Ureter (tissue), 1 donor: Measurements from ENCODE around the gene DNM3. TPM values are rescaled to one million over a fixed set of nuclear protein-coding genes. Genes with fewer than 3 reads are reported as not detected.
"Not testable (repeated sequence)": the region's sequence is repeated elsewhere in the genome, so short reads cannot be mapped to it uniquely, and the experiment has no call there.

Experiments used
- DNase-seq: peaks from one replicate; pipeline ENCODE4 v3.0.0-alpha.2; 2020; ENCODE audit warnings: low spot score
- total RNA-seq: library from RNA; stranded (reverse); gene quantifications from one replicate; pipeline ENCODE4 v1.2.4, GENCODE V29; 2023
- donor health status: DM: yes; HTN: yes; CAD: no.

The DNM3 gene
- total RNA-seq, 1 donor from 2014 or later = 7.9 TPM

- DNase-seq = no peak
These were observed 516.6 kb downstream of the DNM3 start for GRCh38 chr1:172357753-172358385.

- DNase-seq = no peak
These were observed 518.2 kb downstream of the DNM3 start for GRCh38 chr1:172359491-172359999.

- no peak for DNase-seq
These were observed 519.2 kb downstream of the DNM3 start for GRCh38 chr1:172360511-172360910.

GRCh38 chr1:172360985-172361384, 519.7 kb downstream of the DNM3 start:
- no peak for DNase-seq

GRCh38 chr1:172363852-172364251, 522.6 kb downstream of the DNM3 start:
- DNase-seq = no peak

- not testable (repeated sequence) for DNase-seq
These were observed 530.3 kb downstream of the DNM3 start for GRCh38 chr1:172371646-172372045.

GRCh38 chr1:172373864-172374263, 532.6 kb downstream of the DNM3 start:
- DNase-seq = no peak

GRCh38 chr1:172375211-172375631, 533.9 kb downstream of the DNM3 start:
- no peak for DNase-seq

- no peak for DNase-seq
These were observed 535.1 kb downstream of the DNM3 start for GRCh38 chr1:172376431-172376830.

- DNase-seq = no peak
These were observed 536.3 kb downstream of the DNM3 start for GRCh38 chr1:172377565-172377964.

GRCh38 chr1:172378109-172378760, 536.9 kb downstream of the DNM3 start:
- no peak for DNase-seq

- no peak for DNase-seq
These were observed 539.3 kb downstream of the DNM3 start for GRCh38 chr1:172380441-172381244.

GRCh38 chr1:172381946-172382345, 540.6 kb downstream of the DNM3 start:
- no peak for DNase-seq

GRCh38 chr1:172382406-172382805, 541.1 kb downstream of the DNM3 start:
- DNase-seq = no peak

GRCh38 chr1:172382990-172383389, 541.7 kb downstream of the DNM3 start:
- DNase-seq = no peak

- DNase-seq = no peak
These were observed 542.2 kb downstream of the DNM3 start for GRCh38 chr1:172383536-172383935.

- no peak for DNase-seq
These were observed 543.4 kb downstream of the DNM3 start for GRCh38 chr1:172384656-172385055.

- DNase-seq = no peak
These were observed 544.7 kb downstream of the DNM3 start for GRCh38 chr1:172386046-172386445.

- no peak for DNase-seq
These were observed 547.2 kb downstream of the DNM3 start for GRCh38 chr1:172388490-172388889.

- no peak for DNase-seq
These were observed 549.0 kb downstream of the DNM3 start for GRCh38 chr1:172390301-172390682.

- no peak for DNase-seq
These were observed 549.6 kb downstream of the DNM3 start for GRCh38 chr1:172390683-172391551.

GRCh38 chr1:172391976-172392375, 550.7 kb downstream of the DNM3 start:
- DNase-seq = no peak
